ENCODE data around the gene DYRK1A. TPM values are rescaled to one million over a fixed set of nuclear protein-coding genes. Genes with fewer than 3 reads are reported as not detected.

Gene DYRK1A
- total and polyA plus RNA-seq, 2 experiments from 2014 or later: 4.2 to 61.7 TPM

DNA sequence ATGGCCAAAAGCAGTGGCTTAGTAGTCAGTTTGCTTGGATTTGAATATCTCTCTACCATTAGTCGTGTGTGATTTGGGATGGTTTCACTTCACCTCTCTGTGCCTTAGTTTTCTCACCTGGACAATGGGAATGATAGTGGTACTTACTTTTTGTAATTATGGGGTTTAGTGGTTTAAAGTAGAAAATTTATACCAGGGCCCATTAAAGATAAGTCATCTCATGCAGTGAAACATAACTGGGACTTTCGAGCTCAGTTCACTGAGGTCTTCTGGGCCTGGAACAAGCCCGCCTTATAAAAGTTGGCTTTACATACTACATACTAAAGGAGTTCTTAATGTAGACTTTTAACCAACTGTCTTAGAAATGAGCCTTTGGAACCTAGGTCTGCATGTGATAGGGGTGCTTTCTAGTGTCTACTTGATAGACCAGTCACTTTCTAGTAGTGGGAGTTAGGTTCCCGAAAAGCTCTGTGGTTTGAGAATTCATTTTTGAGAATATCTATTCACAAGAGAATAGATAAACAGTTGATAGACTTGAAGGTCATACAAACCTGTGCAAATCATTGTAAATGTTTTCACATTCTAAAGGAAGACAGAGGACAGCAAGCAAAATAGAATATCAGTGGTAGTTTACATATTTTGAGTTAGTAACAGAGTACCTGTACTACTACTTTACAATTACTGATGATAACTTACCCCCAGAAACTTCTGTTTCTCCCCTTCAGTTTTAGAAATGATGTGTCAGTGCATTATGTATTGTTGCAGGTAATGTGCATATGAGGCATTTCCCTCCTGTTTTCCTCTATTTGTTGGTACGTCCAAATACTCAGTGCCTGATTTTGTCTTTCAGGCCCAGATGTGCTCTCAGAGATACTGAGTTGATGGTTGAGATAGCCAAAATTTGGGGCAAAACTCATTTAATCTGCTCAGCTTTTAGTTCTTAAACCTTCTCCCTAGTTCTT lies 48.0 kb downstream of the DYRK1A start:
- Histone ChIP-seq H3K4me3 (no peak overlapping the region), H3K27ac (peak overlapping the region; percentile 8), H3K9me3 (ENCODE audit: low read depth) (no peaks in the 10 kb centered on the region), H3K36me3 (no peaks in the 10 kb centered on the region), H3K27me3 (no peaks in the 10 kb centered on the region), H3K4me1 (ENCODE audit: low read depth) (peaks cover 37% of the 10 kb centered on the region)
- TF ChIP-seq, protein P1, sequence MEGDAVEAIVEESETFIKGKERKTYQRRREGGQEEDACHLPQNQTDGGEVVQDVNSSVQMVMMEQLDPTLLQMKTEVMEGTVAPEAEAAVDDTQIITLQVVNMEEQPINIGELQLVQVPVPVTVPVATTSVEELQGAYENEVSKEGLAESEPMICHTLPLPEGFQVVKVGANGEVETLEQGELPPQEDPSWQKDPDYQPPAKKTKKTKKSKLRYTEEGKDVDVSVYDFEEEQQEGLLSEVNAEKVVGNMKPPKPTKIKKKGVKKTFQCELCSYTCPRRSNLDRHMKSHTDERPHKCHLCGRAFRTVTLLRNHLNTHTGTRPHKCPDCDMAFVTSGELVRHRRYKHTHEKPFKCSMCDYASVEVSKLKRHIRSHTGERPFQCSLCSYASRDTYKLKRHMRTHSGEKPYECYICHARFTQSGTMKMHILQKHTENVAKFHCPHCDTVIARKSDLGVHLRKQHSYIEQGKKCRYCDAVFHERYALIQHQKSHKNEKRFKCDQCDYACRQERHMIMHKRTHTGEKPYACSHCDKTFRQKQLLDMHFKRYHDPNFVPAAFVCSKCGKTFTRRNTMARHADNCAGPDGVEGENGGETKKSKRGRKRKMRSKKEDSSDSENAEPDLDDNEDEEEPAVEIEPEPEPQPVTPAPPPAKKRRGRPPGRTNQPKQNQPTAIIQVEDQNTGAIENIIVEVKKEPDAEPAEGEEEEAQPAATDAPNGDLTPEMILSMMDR (IDR thresholded peaks at IDR 0.05; ENCODE audit: low read depth, low read length): no peak
- no peak for DNase-seq (ENCODE audit: low read depth in 1 of 2, low spot score in 1 of 2)

DNA sequence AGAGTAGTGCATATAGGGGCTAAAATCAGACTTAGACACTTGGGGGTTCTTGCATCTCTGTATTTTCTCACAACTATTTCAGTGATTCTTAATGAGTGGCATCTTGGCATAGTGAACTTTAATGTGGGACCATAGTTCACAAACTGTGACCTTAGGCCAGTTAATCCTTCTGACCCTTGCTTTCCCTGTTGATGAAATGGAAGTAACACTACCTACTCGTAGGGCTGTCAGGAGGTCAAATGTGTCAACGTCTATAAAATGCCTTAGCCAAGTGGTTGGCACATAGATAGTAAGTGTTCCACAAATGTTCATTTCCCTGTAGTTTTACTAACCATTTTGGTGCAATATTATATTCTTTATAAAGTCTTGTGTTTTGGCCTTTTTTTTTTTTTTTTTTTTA lies 49.4 kb downstream of the DYRK1A start:
- Histone ChIP-seq H3K27ac (no peak overlapping the region), H3K9me3 (ENCODE audit: low read depth) (no peaks in the 10 kb centered on the region), H3K4me1 (ENCODE audit: low read depth) (peaks cover 37% of the 10 kb centered on the region), H3K4me3 (no peak overlapping the region), H3K36me3 (no peaks in the 10 kb centered on the region), H3K27me3 (no peaks in the 10 kb centered on the region)
- peak in 1 of 2 donors; percentile 8 for DNase-seq (ENCODE audit: low read depth in 1 of 2, low spot score in 1 of 2)
- TF ChIP-seq, protein P1 (IDR thresholded peaks at IDR 0.05; ENCODE audit: low read depth, low read length): no peak

DNA sequence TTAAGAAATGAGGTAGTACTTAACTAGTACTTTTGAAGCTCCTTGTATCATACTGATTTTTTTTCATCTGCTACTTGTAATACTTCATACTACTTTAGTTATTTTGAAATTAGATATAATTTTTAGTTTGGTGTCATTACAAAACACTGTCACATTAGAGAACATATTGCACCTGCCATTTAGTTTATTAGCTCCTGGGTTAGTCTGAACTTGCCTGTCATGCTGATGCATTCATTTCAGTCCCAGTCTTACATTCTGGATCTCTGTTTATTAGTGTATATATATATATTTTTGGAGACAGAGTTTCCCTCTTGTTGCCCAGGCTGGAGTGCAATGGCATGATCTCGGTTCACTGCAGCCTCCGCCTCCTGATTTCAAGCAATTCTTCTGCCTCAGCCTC lies 50.3 kb downstream of the DYRK1A start:
- H3K27me3 ChIP-seq: no peaks in the 10 kb centered on the region
- no peaks in the 10 kb centered on the region for H3K36me3 ChIP-seq
- no peak for DNase-seq (ENCODE audit: low read depth in 1 of 2, low spot score in 1 of 2)
- H3K9me3 ChIP-seq (ENCODE audit: low read depth): no peaks in the 10 kb centered on the region
- peaks cover 33% of the 10 kb centered on the region for H3K4me1 ChIP-seq (ENCODE audit: low read depth)
- H3K27ac ChIP-seq: no peak overlapping the region
- H3K4me3 ChIP-seq: no peak overlapping the region
- TF ChIP-seq, protein P1 (IDR thresholded peaks at IDR 0.05; ENCODE audit: low read depth, low read length): no peak

DNA sequence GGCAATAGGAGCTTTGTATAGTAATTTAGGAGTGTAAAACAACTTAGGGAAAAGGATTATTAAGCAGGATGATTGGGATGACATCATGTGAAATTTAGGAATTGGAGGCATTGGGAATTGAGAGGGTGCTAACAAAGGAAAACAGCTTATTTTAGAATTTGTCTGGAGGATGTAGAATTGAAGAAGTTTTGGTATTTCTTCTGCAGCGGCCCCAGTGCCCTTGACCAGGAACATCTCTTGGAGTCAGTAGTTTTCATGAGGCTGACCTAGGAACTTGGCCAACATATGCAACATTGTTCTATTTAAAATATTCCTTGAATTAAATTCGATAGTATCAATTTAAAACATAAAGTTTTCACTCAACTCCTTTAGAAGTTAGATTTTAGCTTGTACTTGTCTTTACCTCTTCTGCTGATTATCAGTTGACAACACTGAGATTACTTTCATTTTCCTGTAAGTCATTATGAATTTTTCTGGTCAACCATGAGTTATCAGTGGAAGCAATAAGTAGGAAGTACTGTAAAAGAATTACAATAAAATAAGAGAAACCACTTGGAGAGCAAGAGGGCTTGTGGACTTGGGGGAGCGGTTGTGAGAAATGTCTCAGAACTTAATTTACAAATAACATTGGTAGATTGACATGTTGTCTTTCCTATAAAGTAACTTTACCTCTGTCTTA lies 52.8 kb downstream of the DYRK1A start:
- H3K27me3 ChIP-seq: no peaks in the 10 kb centered on the region
- peaks cover 4% of the 10 kb centered on the region for H3K36me3 ChIP-seq
- H3K9me3 ChIP-seq (ENCODE audit: low read depth): no peaks in the 10 kb centered on the region
- TF ChIP-seq, protein P1 (IDR thresholded peaks at IDR 0.05; ENCODE audit: low read depth, low read length): no peak
- H3K4me3 ChIP-seq: no peak overlapping the region
- DNase-seq (ENCODE audit: low read depth in 1 of 2, low spot score in 1 of 2): no peak
- peaks cover 16% of the 10 kb centered on the region for H3K4me1 ChIP-seq (ENCODE audit: low read depth)
- H3K27ac ChIP-seq: no peak overlapping the region

DNA sequence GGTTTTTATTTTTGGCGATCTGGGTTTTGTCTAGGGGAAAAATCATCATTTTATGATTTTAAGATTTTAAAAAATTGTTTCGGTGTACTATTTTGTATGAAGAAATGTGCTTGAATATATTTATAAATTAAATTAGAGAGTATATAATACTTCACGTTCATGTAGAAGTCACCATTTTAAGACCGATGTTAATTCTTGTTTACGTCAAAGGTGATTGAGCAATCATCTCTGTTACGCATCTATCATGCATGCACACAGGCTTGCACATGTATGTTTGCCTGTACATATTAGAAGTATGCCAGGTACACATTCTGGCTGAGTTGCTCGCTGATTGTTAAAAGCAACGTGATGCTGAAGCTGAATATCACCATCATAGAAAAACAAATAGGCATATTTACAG lies 54.7 kb downstream of the DYRK1A start:
- Histone ChIP-seq H3K36me3 (peaks cover 4% of the 10 kb centered on the region), H3K4me1 (ENCODE audit: low read depth) (peaks cover 10% of the 10 kb centered on the region), H3K9me3 (ENCODE audit: low read depth) (no peaks in the 10 kb centered on the region), H3K27me3 (no peaks in the 10 kb centered on the region), H3K27ac (no peak overlapping the region), H3K4me3 (no peak overlapping the region)
- TF ChIP-seq, protein P1 (IDR thresholded peaks at IDR 0.05; ENCODE audit: low read depth, low read length): no peak
- no peak for DNase-seq (ENCODE audit: low read depth in 1 of 2, low spot score in 1 of 2)

All from cardiac muscle cell (in vitro differentiated cells and primary cell).